Measurements from ENCODE around the gene ZNF638.
A peak's percentile ranks its signal among the peaks of the same experiment; 100 is the strongest.
"Not testable (repeated sequence)": the region's sequence is repeated elsewhere in the genome, so short reads cannot be mapped to it uniquely, and the experiment has no call there.

Gene ZNF638

DNA sequence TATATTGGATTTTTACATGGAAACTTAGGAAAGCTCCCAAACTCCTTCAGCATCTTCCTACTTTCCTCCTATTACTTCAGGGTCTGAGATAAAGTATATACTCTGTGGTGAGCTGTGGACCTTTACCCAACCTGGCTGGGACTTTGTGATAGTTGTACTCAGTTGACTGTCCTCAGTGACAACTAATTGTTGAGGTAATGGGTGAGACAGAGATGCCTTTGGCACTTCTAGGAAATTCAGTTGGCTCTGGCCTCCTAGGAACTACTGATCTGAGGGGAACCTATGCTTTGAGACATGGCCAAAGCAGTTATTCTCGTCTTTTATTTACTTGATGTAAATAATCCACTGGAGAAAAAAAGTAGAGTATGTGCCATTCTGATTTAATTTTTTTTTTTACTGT lies 39.4 kb upstream of the ZNF638 start:
- TF ChIP-seq, protein P1, sequence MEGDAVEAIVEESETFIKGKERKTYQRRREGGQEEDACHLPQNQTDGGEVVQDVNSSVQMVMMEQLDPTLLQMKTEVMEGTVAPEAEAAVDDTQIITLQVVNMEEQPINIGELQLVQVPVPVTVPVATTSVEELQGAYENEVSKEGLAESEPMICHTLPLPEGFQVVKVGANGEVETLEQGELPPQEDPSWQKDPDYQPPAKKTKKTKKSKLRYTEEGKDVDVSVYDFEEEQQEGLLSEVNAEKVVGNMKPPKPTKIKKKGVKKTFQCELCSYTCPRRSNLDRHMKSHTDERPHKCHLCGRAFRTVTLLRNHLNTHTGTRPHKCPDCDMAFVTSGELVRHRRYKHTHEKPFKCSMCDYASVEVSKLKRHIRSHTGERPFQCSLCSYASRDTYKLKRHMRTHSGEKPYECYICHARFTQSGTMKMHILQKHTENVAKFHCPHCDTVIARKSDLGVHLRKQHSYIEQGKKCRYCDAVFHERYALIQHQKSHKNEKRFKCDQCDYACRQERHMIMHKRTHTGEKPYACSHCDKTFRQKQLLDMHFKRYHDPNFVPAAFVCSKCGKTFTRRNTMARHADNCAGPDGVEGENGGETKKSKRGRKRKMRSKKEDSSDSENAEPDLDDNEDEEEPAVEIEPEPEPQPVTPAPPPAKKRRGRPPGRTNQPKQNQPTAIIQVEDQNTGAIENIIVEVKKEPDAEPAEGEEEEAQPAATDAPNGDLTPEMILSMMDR (conservative IDR thresholded peaks at IDR 0.05), result no peak
- TF ChIP-seq ZFX (IDR thresholded peaks at IDR 0.05), result no peak
- no peak overlapping the region for H3K27ac ChIP-seq

DNA sequence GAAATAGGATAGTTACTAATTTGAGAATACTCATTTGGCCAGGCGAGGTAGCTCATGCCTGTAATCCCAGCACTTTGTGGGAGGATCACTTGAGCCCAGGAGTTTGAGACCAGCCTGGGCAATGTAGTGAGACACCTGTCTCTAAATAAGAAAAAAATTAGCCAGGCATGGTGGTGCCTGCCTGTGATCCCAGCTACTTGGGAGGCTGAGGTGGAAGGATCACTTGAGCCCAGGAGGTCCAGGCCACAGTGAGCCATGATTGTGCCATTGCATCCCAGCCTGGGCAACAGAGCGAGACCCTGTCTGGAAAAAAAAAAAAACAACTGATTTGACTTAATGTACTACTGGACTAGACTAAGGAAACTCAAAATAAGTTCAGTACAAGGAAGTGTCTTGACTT lies 32.7 kb upstream of the ZNF638 start:
- no peak for TF ChIP-seq ZFX (IDR thresholded peaks at IDR 0.05)
- TF ChIP-seq, protein P1 (conservative IDR thresholded peaks at IDR 0.05), result no peak
- H3K27ac ChIP-seq, result no peak overlapping the region

DNA sequence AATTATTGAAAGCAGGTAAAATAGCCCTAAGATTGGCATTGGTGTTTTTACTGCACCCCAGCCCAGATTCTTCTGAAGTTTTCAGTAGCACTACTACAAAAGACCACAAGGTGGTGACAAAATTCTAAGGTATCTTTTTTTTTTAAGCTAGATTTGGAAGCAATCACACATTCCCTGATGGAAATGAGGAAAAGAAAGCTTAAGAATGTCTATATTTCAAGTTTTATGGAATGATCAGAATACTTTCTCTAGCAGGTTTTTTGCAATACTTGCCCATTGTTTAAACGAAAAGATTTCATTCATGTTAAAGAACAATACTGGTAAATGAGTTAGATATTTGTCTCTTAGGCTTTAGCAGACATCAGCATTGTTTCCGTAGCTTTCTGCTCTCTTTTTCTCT lies 32.1 kb upstream of the ZNF638 start:
- TF ChIP-seq, protein P1 (conservative IDR thresholded peaks at IDR 0.05), result peak; percentile 62
- no peak for TF ChIP-seq ZFX (IDR thresholded peaks at IDR 0.05)
- H3K27ac ChIP-seq, result no peak overlapping the region

DNA sequence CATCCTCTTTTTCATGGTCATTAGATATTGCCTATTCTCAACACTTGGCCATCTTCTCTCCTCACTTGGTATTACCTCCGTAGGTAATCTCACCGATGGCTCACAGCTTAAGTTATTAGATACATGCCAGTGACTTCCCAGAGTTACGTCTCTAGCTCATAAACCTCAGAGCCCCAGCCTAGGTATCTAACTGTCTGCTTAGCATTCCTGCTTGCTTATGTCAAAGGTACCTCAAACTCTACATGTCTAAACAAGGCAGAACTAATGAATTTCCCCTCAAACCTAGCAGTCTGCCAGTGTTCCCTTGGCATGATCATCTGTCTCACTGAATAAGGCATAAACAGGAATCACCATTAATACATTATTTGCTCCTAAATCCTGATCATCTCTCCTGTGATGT lies 27.7 kb upstream of the ZNF638 start:
- H3K27ac ChIP-seq, result no peak overlapping the region

DNA sequence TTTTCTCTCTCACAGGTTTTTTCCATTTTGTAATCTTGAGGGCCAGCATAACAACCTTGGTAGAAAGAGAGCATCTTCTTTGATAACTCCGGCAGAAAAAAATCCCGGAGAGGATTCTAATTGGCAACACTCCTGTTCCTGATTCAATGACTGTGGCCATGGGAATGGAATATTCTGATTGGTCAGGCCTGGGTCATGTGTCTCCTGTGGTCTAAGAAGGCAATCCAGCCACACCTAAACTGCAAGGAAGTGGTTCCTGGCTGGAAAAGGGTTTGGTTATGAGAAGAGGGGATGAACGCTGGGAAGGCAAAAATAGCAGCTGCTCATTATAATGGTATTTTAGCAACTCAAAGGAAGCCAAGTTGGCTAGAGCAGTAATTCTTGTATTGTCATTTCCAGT lies 24.8 kb upstream of the ZNF638 start:
- H3K27ac ChIP-seq, result no peak overlapping the region
- TF ChIP-seq, protein P1 (conservative IDR thresholded peaks at IDR 0.05), result no peak
- no peak for TF ChIP-seq ZFX (IDR thresholded peaks at IDR 0.05)

More for the DNA sequence above, 27.7 kb upstream of the ZNF638 start:
- TF ChIP-seq, protein P1 (conservative IDR thresholded peaks at IDR 0.05), result no peak
- TF ChIP-seq ZFX (IDR thresholded peaks at IDR 0.05), result no peak

DNA sequence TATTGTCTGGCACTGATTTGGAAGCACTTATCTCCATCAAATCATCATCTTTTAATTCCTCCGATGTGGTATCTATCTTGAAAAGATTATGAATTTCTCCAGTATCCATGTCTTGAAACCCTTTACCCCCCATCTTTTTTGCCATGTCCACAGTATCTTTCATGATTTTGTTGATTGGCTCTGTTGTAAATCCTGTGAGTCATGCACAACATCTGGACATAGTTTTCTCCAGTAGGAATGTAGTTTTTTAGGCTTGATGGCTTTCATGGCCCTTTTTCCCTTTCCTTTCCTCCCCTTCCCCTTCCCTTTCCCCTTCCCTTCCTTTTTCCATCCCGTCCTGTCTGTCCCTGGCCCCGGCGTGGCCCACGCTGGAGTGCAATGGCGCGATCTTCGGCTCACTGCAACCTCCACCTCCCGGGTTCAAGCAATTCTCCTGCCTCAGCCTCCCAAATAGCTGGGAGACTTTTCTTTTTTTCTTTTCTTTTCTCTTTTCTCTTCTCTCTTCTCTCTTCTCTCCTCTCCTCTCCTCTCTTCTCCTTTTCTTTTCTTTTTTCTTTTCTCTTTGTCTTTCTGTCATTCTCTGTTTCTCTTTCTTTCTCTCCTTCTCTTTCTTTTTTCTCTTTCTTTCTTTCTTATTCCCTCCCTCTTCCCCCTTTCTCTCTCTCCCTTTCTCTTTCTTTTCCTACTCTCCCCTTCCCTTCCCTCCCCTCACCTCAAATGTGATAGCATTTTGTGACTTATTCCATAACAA lies 18.4 kb upstream of the ZNF638 start:
- TF ChIP-seq, protein P1 (conservative IDR thresholded peaks at IDR 0.05), result no peak
- no peak for TF ChIP-seq ZFX (IDR thresholded peaks at IDR 0.05)
- no peak overlapping the region for H3K27ac ChIP-seq

DNA sequence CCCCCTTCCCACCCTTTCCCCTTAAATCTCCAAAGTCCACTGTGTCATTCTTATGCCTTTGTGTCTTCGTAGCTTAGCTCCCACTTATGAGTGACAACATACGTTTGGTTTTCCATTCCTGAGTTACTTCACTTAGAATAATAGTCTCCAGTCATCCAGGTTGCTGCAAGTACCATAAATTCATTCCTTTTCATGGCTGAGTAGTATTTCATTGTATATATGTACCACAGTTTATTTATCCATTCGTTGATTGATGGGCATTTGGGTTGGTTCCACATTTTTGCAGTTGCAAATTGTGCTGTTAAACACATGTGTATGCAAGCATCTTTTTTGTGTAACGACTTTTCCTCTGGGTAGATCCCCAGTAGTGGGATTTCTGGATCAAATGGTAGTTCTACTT lies 14.5 kb upstream of the ZNF638 start:
- no peak for TF ChIP-seq ZFX (IDR thresholded peaks at IDR 0.05)
- TF ChIP-seq, protein P1 (conservative IDR thresholded peaks at IDR 0.05), result no peak
- no peak overlapping the region for H3K27ac ChIP-seq

DNA sequence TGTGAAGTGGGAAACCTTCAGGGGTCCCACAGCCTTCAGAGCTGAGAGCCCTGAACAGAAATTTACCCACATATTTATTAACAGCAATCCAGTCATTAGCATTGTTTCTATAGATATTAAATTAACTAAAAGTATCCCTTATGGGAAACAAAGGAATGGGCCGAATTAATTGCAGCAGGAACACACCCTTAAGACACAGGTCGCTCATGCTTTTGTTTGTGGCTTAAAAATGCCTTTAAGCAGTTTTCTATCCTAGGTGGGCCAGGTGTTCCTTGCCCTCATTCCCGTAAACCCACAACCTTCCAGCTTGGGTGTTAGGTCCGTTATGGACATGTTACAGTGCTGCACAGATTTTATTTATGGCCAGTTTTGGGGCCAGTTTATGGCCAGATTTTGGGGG lies 13.7 kb upstream of the ZNF638 start:
- not testable (repeated sequence) for H3K27ac ChIP-seq

Data from C4-2B (cell line).